HG03280 (cell line): Measurements from ENCODE around the gene COL4A2.
"Not testable (repeated sequence)": the region's sequence is repeated elsewhere in the genome, so short reads cannot be mapped to it uniquely, and the experiment has no call there.

Experiments
- ATAC-seq: cut with Tn5 transposase; IDR thresholded peaks from one replicate; pipeline ENCODE4 v1.9.1; 2021; ENCODE audit warnings: mild to moderate bottlenecking, moderate library complexity; ENCODE audit not compliant: unreplicated experiment

Gene COL4A2

GRCh38 chr13:110305544-110305943 is 1.5 kb upstream of the COL4A2 start:
- ATAC-seq = no peak

GRCh38 chr13:110305949-110306339 is 1.1 kb upstream of the COL4A2 start:
- no peak for ATAC-seq

GRCh38 chr13:110306340-110306959 is 634 bp upstream of the COL4A2 start:
- ATAC-seq = no peak

GRCh38 chr13:110307767-110308655 is 927 bp downstream of the COL4A2 start:
- ATAC-seq = no peak

- no peak for ATAC-seq
These were observed 1.7 kb downstream of the COL4A2 start for GRCh38 chr13:110308656-110309359.

GRCh38 chr13:110309661-110310524 is 2.8 kb downstream of the COL4A2 start:
- ATAC-seq = no peak

GRCh38 chr13:110310541-110311442 is 3.7 kb downstream of the COL4A2 start:
- no peak for ATAC-seq

- no peak for ATAC-seq
These were observed 4.6 kb downstream of the COL4A2 start for GRCh38 chr13:110311443-110312338.

- ATAC-seq = no peak
These were observed 5.4 kb downstream of the COL4A2 start for GRCh38 chr13:110312339-110313031.

GRCh38 chr13:110313261-110313660 is 6.2 kb downstream of the COL4A2 start:
- not testable (repeated sequence) for ATAC-seq

- ATAC-seq = not testable (repeated sequence)
These were observed 6.6 kb downstream of the COL4A2 start for GRCh38 chr13:110313733-110314132.

GRCh38 chr13:110314516-110315245 is 7.6 kb downstream of the COL4A2 start:
- no peak for ATAC-seq

- no peak for ATAC-seq
These were observed 9.1 kb downstream of the COL4A2 start for GRCh38 chr13:110316196-110316595.

GRCh38 chr13:110317093-110317492 is 10.0 kb downstream of the COL4A2 start:
- no peak for ATAC-seq

GRCh38 chr13:110317496-110318195 is 10.6 kb downstream of the COL4A2 start:
- no peak for ATAC-seq

GRCh38 chr13:110318920-110319319 is 11.8 kb downstream of the COL4A2 start:
- ATAC-seq = no peak

- ATAC-seq = no peak
These were observed 12.3 kb downstream of the COL4A2 start for GRCh38 chr13:110319397-110319773.
